GM12873 (cell line): ENCODE data around the gene HOXB5.

Source experiments
- TF ChIP-seq, protein P1 (sequence below): IDR thresholded peaks from 2 replicates; pipeline ENCODE4 v1.5.1; 2012; ENCODE audit warnings: low read depth, mild to moderate bottlenecking, moderate library complexity, low read length, control low read depth; ENCODE audit not compliant: insufficient read depth; ENCODE audit errors: missing control alignments

HOXB5 gene

DNA sequence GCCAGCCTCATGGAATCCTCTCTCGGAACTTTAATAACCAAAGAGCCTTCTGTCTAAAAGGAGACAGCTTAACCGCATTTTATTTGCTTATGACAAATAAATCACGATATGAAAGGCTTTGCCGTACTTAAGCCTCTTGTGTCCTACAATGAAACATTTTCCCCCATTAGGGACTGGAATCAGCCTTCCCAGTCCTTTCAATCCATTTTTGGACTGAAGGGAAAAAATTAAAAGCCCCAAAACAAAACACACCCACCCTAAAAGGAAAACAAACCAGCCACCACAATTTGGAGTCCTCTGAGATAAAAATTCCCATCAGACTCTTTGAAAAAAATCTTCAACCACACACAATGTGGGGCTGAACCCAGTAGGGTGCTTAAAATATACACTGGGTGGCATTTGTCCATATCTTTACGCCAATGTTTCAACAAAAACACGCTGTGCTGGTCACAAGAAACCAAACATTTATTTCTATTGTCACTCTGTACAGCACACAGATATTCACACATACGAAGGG lies 18.5 kb downstream of the HOXB5 start:
- TF ChIP-seq, protein P1, sequence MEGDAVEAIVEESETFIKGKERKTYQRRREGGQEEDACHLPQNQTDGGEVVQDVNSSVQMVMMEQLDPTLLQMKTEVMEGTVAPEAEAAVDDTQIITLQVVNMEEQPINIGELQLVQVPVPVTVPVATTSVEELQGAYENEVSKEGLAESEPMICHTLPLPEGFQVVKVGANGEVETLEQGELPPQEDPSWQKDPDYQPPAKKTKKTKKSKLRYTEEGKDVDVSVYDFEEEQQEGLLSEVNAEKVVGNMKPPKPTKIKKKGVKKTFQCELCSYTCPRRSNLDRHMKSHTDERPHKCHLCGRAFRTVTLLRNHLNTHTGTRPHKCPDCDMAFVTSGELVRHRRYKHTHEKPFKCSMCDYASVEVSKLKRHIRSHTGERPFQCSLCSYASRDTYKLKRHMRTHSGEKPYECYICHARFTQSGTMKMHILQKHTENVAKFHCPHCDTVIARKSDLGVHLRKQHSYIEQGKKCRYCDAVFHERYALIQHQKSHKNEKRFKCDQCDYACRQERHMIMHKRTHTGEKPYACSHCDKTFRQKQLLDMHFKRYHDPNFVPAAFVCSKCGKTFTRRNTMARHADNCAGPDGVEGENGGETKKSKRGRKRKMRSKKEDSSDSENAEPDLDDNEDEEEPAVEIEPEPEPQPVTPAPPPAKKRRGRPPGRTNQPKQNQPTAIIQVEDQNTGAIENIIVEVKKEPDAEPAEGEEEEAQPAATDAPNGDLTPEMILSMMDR = no peak

DNA sequence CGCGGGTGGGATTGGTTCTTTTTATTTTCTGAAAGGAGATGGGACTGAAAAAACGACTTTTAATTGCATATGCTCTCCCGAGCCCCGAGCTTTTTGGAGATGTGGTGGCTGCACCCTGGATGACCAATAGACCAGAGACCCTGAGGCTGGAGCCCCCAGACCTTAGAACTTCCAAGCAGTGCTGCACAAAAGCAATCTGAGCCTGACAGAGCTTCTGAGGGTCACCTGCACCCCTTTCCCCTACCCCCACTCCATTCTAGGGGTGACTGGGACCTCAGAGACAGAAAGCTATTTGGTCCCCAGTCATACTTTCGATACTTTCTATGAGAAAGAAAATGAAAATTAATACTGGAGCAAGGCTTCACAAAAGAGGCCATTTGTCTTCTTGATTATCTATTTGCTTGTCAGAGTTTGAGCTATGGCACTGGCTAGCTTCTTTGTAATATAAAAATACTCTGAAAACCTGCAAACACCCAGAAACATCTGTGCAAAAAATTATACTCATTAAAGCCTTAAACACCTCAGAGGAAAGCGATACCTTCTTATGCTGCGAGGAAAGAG lies 19.0 kb downstream of the HOXB5 start:
- TF ChIP-seq, protein P1 = no peak

DNA sequence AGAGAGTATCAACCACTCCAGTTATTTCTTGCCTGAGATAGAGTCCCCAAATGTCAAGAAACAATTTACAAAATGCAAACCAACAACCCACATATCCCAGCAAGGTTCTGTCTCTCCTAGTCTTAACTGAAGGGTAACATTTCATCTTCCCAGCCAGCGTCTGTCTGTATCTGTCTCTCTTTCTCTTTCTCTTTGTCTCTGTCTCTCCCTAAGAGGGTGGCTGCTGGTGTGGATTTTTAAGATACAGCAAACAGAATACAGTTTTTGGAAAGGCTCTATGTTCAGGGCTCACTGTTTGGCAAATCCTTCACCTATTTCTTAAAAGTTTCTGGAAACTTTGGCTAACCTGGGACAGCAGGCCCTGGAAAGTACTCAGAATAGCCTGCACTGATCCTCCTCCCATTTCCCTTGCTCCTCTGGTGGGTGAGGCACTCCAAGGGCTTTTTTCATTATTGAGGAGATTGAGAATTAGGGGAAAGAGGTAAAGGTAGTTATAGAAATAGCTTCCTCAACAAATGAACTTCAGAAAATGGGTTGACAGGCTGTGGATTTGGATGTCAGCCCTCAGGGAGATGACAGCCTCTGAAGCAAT lies 21.7 kb downstream of the HOXB5 start:
- TF ChIP-seq, protein P1 = no peak

GRCh38 chr17:48571024-48571818 lies 22.4 kb downstream of the HOXB5 start:
- TF ChIP-seq, protein P1 = no peak

DNA sequence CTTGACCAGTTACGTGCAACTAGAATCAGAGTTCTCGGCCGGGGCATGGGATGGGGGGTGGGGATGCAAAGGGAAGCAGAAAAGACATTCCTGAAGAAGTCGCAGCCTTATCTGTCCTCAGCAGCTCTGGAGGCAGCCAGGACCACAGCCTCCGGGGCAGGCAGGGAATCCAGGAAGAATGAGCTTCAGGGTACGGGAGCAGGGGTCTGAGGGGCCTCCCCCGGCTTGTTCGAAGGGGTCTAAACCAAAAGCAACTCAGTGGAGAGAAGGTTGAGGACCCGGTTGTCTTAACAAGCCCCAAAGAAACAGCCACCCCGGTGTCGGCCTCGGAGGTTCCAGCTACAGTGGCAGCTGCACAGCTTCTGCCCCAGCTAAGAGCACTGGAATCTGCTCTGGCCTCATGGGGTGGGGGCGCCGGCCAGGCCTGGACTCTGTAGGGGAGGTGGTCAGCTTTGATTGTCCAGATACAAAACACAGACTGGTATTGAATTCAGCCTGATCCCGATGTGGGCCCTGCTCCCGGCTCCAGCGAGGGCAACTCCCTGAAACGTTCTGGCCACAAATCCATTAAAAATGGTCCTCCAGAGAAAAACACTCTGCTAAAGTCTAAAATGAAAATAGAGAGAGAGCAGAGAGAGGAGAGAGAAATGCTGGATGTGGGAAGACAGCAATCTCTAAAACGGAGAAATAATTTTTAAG lies 23.1 kb downstream of the HOXB5 start:
- TF ChIP-seq, protein P1 = no peak

DNA sequence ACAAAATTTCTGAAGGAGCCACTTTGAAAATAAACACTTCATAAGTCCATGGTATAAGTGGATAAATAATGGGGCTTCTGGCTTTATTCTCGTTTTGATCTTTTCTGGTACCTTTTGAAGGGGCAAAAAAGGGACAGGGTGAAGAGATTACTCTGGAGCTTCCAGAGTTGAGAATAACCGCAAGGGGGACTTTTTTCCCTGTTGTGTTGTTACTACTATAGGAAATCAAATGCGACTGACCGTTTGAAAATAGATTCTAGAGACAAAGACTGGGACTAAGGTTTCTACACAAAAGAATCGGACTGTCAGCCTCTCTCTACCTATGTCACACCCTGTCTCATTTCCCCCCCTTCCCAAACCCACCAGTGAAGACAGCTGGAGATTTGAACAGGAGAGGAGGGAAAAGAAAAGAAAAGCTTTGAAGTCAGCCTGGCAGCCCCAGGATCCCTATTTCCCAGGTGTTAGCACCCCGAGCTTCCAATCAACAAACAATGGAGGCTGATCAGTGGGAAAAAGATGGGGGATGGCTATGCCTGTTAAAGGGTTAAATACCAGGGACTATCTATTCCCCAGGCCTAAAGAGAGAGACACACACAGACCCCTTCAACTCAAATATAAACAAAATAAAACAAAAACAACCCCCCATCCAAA lies 23.8 kb downstream of the HOXB5 start:
- TF ChIP-seq, protein P1 = no peak

DNA sequence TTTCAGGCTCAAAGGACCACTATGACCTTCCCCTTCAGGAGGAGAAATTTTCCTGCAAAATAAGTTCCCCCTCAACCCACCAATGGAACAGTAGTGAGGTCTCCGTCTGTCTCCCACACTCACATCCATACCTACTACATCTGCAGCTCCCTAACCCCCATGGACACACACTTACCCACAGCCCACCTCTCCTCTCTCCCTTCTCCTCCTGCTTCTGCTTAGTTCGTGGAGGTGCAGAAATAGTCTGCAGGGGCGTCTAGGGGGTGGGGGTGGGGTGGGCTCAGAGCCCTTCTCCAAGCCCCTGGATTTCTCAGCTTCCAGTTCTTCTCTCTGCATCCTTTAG lies 24.4 kb downstream of the HOXB5 start:
- TF ChIP-seq, protein P1 = no peak
